ENCODE measurements around the gene GALNT7.

GRCh38 chr4:173316060-173316459 lies 147.4 kb downstream of the GALNT7 start:
- TF ChIP-seq CTCF (IDR thresholded peaks at IDR 0.05) (no peak), POLR2A (IDR thresholded peaks at IDR 0.05) (no peak)

Measured in ovary (tissue), 3 donors.